Hematopoietic multipotent progenitor cell treated with erythropoietin and hydrocortisone succinate and interleukin-3 and kit ligand, for 8 days (in vitro differentiated cells): ENCODE data around the gene GPLD1.

Source experiments
- DNase-seq: peaks from one replicate; pipeline ENCODE4 v3.0.0-alpha.2; 2015

The GPLD1 gene

GRCh38 chr6:24500683-24501082, 11.3 kb upstream of the GPLD1 start:
- DNase-seq = no peak

- no peak for DNase-seq
These were observed 8.0 kb upstream of the GPLD1 start for GRCh38 chr6:24497254-24497970.

DNA sequence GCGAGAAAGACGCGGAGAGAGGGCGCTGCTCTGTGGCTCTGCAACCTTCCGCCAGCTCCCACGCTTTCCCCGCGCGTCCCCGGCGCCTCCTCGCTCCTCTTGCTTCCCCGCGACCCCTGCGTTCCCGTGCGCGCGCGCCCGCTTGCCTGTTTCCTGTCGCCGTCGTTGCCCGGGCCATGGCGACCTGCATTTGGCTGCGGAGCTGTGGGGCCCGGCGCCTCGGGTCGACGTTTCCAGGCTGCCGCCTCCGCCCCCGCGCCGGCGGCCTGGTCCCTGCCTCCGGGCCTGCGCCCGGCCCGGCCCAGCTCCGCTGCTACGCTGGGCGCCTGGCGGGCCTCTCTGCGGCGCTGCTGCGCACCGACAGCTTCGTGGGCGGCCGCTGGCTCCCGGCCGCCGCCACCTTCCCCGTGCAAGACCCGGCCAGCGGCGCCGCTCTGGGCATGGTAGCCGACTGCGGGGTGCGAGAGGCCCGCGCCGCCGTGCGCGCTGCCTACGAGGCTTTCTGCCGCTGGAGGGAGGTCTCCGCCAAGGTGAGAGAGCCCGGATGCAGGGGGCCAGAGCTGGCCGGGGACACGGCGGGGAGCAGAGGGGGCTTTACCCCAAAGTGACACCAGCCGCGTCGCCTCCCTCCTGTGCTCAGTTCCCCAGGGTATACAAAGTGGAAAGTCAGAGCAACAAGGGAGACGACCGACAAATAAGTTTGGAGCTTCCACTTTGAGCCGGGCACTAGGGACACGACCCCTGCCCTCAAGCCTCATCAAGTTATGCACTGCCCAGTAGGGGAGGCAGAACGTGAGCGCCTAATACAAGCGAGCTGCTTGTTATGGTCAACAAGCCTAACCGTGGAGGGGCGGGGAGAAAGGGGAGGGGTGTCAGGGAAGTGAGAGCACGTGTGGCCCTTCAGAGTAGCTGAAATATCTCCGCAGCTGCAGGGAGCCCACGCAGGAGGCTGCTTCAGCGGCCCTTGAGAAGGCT, 5.7 kb upstream of the GPLD1 start, which contains the start of gene ALDH5A1:
TSS of gene ALDH5A1 (plus strand) at position 149 of the 975 bp plus-strand sequence. CDS start at position 177, 28 bp downstream.
- peak; percentile 72 for DNase-seq

DNA sequence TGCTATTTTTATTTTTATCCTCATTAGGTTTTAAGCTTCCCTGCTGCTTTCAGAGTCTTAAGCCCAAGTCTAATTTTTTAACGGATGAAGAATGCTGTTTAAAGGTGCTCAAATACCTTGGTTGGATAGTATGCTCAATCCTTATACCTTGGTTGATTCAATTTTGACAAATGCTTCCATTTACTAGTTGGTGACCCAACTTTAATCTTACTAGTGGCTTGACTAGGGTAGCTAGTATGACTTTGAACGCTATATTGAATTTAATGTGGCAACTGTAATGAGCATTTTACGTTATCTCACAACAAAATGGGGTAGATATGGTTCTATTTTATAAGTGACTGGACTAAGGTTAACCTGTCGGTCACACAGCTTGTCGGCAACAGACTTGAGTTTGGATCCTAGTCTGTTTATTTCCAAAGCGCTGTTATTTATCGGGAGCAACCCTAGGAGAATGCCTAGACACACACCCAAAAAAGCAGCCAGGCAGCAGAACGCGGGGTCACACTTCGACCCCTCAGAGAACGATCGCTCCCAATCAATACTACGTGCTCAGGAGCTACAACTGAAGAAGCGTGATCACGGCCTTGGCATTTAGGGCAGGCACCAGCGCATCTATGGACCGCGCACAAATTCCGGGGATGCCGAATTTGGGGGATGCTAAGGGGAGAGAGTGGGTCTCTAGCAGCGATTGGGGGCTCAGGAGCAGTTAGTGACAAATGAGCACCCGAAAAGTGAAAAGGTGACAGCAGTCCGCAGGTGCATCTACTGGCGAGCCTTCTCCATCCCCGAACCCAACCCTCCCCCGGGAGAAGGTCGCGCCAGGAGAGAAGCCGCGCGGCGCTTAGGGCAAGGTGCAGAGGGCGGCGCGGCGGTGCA, 4.8 kb upstream of the GPLD1 start:
- DNase-seq = peak; percentile 33

- DNase-seq = peak; percentile 47
These were observed 3.1 kb upstream of the GPLD1 start for GRCh38 chr6:24492475-24492874.

- no peak for DNase-seq
These were observed 1.6 kb upstream of the GPLD1 start for GRCh38 chr6:24490948-24491347.

DNA sequence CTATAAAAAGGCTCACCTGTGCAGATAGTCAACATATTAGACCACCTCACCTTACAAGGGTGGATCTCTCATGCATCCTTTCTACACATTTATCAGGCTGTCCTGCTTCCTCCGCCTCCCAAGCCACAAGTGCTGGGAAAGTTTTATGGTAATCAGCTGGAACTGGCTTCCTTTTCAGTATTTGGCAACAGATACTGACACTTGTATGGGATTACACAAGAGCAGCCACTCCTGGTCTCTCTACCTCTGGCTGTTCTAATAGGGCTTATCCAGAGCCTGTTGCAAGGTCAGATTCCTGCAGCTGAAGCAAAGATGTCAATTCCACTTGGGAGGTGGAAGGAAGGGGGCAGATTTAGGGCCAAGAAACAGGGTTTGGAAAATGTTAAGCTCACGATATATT, 503 bp upstream of the GPLD1 start:
- DNase-seq = no peak

DNA sequence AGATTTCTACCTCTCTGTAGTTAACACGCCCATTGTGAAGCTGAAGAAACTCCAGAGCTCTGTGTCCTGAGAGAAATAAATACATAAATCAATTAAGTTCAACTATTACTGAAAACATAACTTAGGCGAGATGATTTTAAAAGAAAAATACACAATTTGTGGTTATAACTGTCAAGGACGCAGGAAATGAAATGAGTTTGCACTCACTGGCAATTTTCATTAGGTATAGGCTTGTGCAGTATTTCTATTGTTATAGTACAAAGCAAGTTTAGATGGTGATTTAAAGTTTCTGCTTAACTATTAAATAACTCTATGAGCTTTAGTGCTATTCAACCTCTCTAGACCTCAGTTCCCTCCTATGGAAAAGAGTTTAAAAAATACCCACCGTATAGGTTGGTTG, 3.3 kb downstream of the GPLD1 start:
- no peak for DNase-seq

GRCh38 chr6:24484657-24485323, 4.6 kb downstream of the GPLD1 start:
- no peak for DNase-seq

GRCh38 chr6:24481449-24481848, 7.9 kb downstream of the GPLD1 start:
- no peak for DNase-seq

GRCh38 chr6:24480705-24481104, 8.7 kb downstream of the GPLD1 start:
- no peak for DNase-seq

DNA sequence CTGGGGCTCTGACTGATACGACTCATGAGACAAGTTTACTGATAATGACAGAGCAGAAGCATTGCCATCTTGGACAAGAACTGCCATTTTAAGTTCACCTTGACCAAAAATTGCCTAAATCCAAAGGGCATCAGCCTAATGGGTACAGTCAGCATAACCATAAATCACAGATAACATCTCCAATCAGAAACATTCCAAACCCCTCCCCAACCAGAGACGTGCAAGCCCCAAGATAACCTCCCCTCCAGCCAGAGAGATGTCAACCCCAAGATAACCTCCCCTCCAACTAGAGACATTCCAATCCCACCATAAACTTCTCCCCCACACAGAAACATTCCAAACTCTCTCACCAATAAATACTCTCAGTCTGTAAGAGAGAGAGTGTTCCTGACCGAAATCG, 10.5 kb downstream of the GPLD1 start:
- no peak for DNase-seq

DNA sequence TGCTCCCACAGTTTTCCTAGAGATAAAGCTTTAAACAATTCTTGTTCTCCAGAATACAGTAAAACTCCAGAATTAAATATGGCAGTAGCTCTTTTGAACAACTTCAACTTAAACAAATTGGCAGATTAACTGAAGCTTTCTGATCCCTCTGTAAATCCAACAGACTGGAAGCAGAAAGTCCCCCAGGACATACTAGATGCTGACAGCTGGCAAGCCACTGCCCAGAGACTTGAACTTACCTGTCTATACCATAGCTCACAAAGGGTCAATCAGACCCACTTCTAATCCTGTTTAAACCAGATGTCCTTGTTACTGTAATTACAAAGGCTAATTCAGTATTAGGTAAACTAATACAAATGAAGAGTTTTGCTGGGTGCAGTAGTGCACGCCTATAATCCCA, 12.3 kb downstream of the GPLD1 start:
- DNase-seq = no peak

DNA sequence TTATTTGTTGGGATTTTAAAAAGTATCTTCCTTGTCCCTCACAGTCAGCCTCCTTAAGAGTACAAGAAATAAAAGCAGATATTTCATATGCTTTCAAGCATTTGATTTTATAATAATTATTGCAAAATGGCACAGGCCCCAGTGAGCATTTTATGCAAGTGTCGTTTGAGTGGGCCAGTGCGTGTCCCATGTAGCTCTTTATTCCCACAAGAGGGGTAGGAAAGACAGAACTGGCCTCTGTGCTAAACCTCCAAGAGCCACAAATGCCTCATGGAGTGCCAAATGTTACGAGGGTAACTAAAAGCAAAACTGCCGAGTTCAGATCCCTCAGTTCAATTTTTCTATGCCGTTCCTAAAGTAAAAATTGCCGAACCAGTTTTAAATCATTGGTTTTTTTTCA, 12.7 kb downstream of the GPLD1 start:
- no peak for DNase-seq

GRCh38 chr6:24472181-24472580, 17.2 kb downstream of the GPLD1 start:
- DNase-seq = no peak

GRCh38 chr6:24469811-24470210, 19.6 kb downstream of the GPLD1 start:
- DNase-seq = no peak

DNA sequence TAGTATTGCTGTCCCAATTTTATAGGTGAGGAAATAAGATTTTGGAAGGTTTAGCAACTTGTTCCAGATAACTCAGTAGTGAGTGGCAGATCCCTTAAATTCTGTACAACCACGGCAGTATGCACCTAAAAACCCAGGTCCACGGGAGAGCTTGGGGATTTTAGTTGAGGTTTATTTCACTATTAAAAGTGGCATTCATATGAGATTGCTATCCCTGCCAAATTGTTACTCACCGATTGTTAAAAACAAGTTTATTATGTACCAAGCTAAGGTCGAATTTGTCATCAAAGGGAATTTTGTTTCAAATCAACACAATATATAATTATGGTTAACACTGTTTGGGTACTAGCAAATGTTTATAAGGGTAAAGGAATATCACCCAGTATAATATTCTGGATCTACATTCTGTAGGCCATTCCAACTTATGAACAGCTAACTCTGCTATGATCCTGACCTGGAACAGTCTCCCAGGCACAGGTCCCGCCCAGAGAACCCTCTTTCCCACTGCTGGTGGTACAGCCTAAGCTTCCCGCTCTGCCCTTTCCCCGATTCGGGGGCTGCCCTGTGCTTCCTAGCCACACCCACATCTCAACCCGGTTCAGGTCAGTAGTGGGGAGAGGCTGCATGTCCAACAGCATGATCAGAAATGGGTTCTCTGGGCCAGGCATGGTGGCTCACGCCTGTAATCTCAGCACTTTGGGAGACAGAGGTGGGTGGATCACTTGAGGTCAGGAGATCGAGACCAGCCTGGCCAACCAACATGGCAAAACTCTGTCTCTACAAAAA, 24.9 kb downstream of the GPLD1 start:
- no peak for DNase-seq

GRCh38 chr6:24460966-24461365, 28.4 kb downstream of the GPLD1 start:
- no peak for DNase-seq

DNA sequence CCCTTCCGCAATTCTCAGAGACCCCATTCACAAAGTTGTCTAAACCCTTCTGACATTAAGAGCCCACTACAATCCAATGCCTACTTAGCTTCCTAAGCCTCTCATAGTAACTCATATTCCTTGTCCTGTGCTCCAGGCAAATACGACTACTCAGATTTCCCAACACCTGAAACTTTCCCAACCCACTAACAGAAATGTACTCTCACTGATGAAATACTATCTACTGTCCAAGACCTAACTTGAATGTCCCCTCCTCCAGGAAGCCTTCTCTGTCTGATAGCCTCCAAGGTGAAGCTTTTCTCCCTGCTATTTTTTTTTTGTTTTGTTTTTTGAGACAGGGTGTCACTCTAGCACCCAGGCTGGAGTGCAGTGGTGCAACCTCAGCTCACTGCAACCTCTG, 30.4 kb downstream of the GPLD1 start:
- DNase-seq = no peak

- DNase-seq = no peak
These were observed 31.2 kb downstream of the GPLD1 start for GRCh38 chr6:24458134-24458533.

DNA sequence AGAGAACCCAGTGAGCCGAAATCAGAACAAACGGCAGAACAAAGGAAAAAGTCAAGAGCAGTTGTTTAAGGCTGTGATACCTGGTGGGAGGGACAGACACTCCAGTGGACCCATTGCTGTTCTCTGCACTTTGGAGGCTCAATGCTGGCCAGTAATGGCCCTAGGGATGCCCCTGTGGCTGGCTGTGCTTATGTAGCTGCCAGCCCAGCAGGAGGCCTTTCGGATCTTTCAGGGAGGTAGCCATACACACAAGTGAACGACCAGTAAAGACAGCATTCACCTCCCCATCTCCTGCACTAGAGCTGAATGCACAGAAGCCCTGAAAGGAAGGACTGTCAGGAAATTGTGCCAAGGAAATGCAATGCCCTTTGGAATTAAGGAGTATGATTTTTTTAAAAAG, 34.3 kb downstream of the GPLD1 start:
- no peak for DNase-seq

GRCh38 chr6:24454452-24454851, 34.9 kb downstream of the GPLD1 start:
- peak; percentile 71 for DNase-seq
